Measurements from ENCODE around the gene CUX1. TPM values are rescaled to one million over a fixed set of nuclear protein-coding genes. Genes with fewer than 3 reads are reported as not detected.
"Not testable (repeated sequence)": the region's sequence is repeated elsewhere in the genome, so short reads cannot be mapped to it uniquely, and the experiment has no call there.

CUX1 gene
- total and polyA plus RNA-seq, 2 of the 13 experiments (the other 11 are each of a cell fraction or from before 2014, with no cell fraction given): 13.7 to 14.9 TPM

GRCh38 chr7:101792682-101793071 lies 24.7 kb upstream of the CUX1 start:
- H3K27me3 ChIP-seq (ENCODE audit: control insufficient read depth in 1 of 2, insufficient read depth in 2 of 2, low read length in 2 of 2); FAIRE-seq; H3K9me3 ChIP-seq (ENCODE audit: low read length); intact Hi-C loops (cut with micrococcal nuclease; ENCODE audit: unreplicated experiment); BruUV-seq (replicated peaks); POLR2A ChIA-PET; ATAC-seq; H2AFZ ChIP-seq (ENCODE audit: low read length); H3K27ac ChIP-seq (ENCODE audit: extremely low read length, insufficient read depth, low read length); CTCF ChIA-PET (ENCODE audit: low intra/inter-chr PET ratio, low total read pairs); H3K4me3 ChIP-seq (replicated peaks in 1 of 3; ENCODE audit: insufficient read depth in 1 of 3, low read depth in 2 of 3, low read length in 3 of 3); in situ Hi-C loops (cut with HindIII; ENCODE audit: extremely low pct_ligation_motif_present, low pct_unique_long_range_greater_than_20kb); DNase-seq (ENCODE audit: low spot score); H4K20me1 ChIP-seq (ENCODE audit: insufficient read depth, low read length); H3K9ac ChIP-seq (ENCODE audit: insufficient read depth, low read depth, low read length); H3K4me2 ChIP-seq (ENCODE audit: low read depth, low read length); H3K79me2 ChIP-seq (ENCODE audit: insufficient read depth, low read length); H3K36me3 ChIP-seq (replicated peaks in 1 of 2; ENCODE audit: control insufficient read depth in 1 of 2, insufficient read depth in 2 of 2, low read length in 2 of 2): not testable (repeated sequence)
- 41% methylated on average over 4 of the region's 4 CpGs for WGBS (ENCODE audit: low lambda C conversion rate)
- peaks cover 15% of the 10 kb centered on the region for H3K4me1 ChIP-seq (ENCODE audit: insufficient read depth, low read length)

GRCh38 chr7:101795461-101795860 lies 22.0 kb upstream of the CUX1 start:
- Histone ChIP-seq H3K4me2 (ENCODE audit: low read depth, low read length) (no peak overlapping the region), H3K9me3 (ENCODE audit: low read length) (no peaks in the 10 kb centered on the region), H3K9ac (ENCODE audit: insufficient read depth, low read depth, low read length) (no peak overlapping the region), H3K79me2 (ENCODE audit: insufficient read depth, low read length) (no peaks in the 10 kb centered on the region), H3K27me3 (ENCODE audit: control insufficient read depth in 1 of 2, insufficient read depth in 2 of 2, low read length in 2 of 2) (no peaks in the 10 kb centered on the region), H3K4me3 (replicated peaks in 1 of 3; ENCODE audit: insufficient read depth in 1 of 3, low read depth in 2 of 3, low read length in 3 of 3) (no peak overlapping the region), H3K4me1 (ENCODE audit: insufficient read depth, low read length) (peaks cover 15% of the 10 kb centered on the region), H3K27ac (ENCODE audit: extremely low read length, insufficient read depth, low read length) (no peak overlapping the region), H2AFZ (ENCODE audit: low read length) (no peak overlapping the region), H3K36me3 (replicated peaks in 1 of 2; ENCODE audit: control insufficient read depth in 1 of 2, insufficient read depth in 2 of 2, low read length in 2 of 2) (no peaks in the 10 kb centered on the region), H4K20me1 (ENCODE audit: insufficient read depth, low read length) (no peaks in the 10 kb centered on the region)
- ChIA-PET CTCF (ENCODE audit: low intra/inter-chr PET ratio, low total read pairs) (no interaction called here), POLR2A (no interaction called here)
- FAIRE-seq: no peak
- WGBS (ENCODE audit: low lambda C conversion rate): 72% methylated on average over 4 of the region's 5 CpGs
- DNase-seq (ENCODE audit: low spot score): no peak
- intact Hi-C loops (cut with micrococcal nuclease; ENCODE audit: unreplicated experiment) (no loop called here), in situ Hi-C loops (cut with HindIII; ENCODE audit: extremely low pct_ligation_motif_present, low pct_unique_long_range_greater_than_20kb) (no loop called here)
- no peak for ATAC-seq
- BruUV-seq (replicated peaks): no TSS peak
- TF ChIP-seq ATF2 (CRISPR knock-in tag; IDR thresholded peaks at IDR 0.05): no peak
- TF ChIP-seq TBX3 (IDR thresholded peaks at IDR 0.05; ENCODE audit: borderline replicate concordance): no peak
- TF ChIP-seq TFDP1 (CRISPR knock-in tag; IDR thresholded peaks at IDR 0.05; ENCODE audit: borderline replicate concordance): no peak
- no peak for TF ChIP-seq PREB (CRISPR knock-in tag; IDR thresholded peaks at IDR 0.05)
- TF ChIP-seq NR1H2 (CRISPR knock-in tag; IDR thresholded peaks at IDR 0.05; ENCODE audit: borderline replicate concordance, low read depth): no peak

- ATAC-seq; H3K4me2 ChIP-seq (ENCODE audit: low read depth, low read length); DNase-seq (ENCODE audit: low spot score); intact Hi-C loops (cut with micrococcal nuclease; ENCODE audit: unreplicated experiment); H3K9ac ChIP-seq (ENCODE audit: insufficient read depth, low read depth, low read length); H3K27me3 ChIP-seq (ENCODE audit: control insufficient read depth in 1 of 2, insufficient read depth in 2 of 2, low read length in 2 of 2); in situ Hi-C loops (cut with HindIII; ENCODE audit: extremely low pct_ligation_motif_present, low pct_unique_long_range_greater_than_20kb); H3K27ac ChIP-seq (ENCODE audit: extremely low read length, insufficient read depth, low read length); POLR2A ChIA-PET; H3K4me3 ChIP-seq (replicated peaks in 1 of 3; ENCODE audit: insufficient read depth in 1 of 3, low read depth in 2 of 3, low read length in 3 of 3); H4K20me1 ChIP-seq (ENCODE audit: insufficient read depth, low read length); H3K79me2 ChIP-seq (ENCODE audit: insufficient read depth, low read length); H3K9me3 ChIP-seq (ENCODE audit: low read length); CTCF ChIA-PET (ENCODE audit: low intra/inter-chr PET ratio, low total read pairs); H3K36me3 ChIP-seq (replicated peaks in 1 of 2; ENCODE audit: control insufficient read depth in 1 of 2, insufficient read depth in 2 of 2, low read length in 2 of 2); FAIRE-seq; BruUV-seq (replicated peaks); H2AFZ ChIP-seq (ENCODE audit: low read length): not testable (repeated sequence)
- H3K4me1 ChIP-seq (ENCODE audit: insufficient read depth, low read length): peaks cover 21% of the 10 kb centered on the region
- WGBS (ENCODE audit: low lambda C conversion rate): 43% methylated on average over 10 of the region's 10 CpGs
Measured at GRCh38 chr7:101798173-101798572, 19.3 kb upstream of the CUX1 start.
